Left lung (tissue), 10 donors: ENCODE results near the gene CEACAM16. TPM values are rescaled to one million over a fixed set of nuclear protein-coding genes. Genes with fewer than 3 reads are reported as not detected.
"Not testable (repeated sequence)": the region's sequence is repeated elsewhere in the genome, so short reads cannot be mapped to it uniquely, and the experiment has no call there.

Source experiments
- ATAC-seq: fragments of 200-7000 bp; cut with Tn5 transposase; one replicate; pipeline ENCODE4 v1.9.1; 2020; ENCODE audit warnings: moderate library complexity
- DNase-seq, 4 donors: peaks; one replicate each; pipeline ENCODE4 v3.0.0-alpha.2; 2013 to 2020
- H3K27ac ChIP-seq, 2 donors: fragments of 200-600 bp; sonication (generic) in 1 of 2; one replicate each; pipeline versions ENCODE4 v1.5.0 to v1.8.0; 2020 to 2021
- H3K27me3 ChIP-seq, 2 donors: fragments of 200-600 bp; sonication (generic) in 1 of 2; one replicate each; pipeline versions ENCODE4 v1.5.0 to v1.8.0; 2020 to 2021
- H3K36me3 ChIP-seq, 2 donors: fragments of 200-600 bp; sonication (generic) in 1 of 2; one replicate each; pipeline versions ENCODE4 v1.5.0 to v1.8.0; 2020 to 2021
- H3K4me1 ChIP-seq, 2 donors: fragments of 200-600 bp; one replicate each; pipeline ENCODE4 v1.8.0; 2021
- H3K4me3 ChIP-seq, 2 donors: fragments of 200-600 bp; sonication (generic) in 1 of 2; one replicate each; pipeline versions ENCODE4 v1.5.0 to v1.8.0; 2020 to 2021; ENCODE audit warnings: mild to moderate bottlenecking in 1 of 2
- H3K9me3 ChIP-seq, 2 donors: fragments of 200-600 bp; sonication (generic) in 1 of 2; one replicate each; pipeline versions ENCODE4 v1.5.0 to v1.8.0; 2020 to 2021
- CTCF ChIP-seq, 2 donors: fragments of 200-600 bp; sonication (generic) in 1 of 2; IDR thresholded peaks; one replicate each; pipeline versions ENCODE4 v1.5.0 to v1.8.0; 2021; ENCODE audit warnings: antibody characterized with exemption in 2 of 2
- intact Hi-C, 2 donors: fragments of 100-400 bp; cut with DNase I; formaldehyde crosslinking; loops; one replicate each; pipeline versions ENCODE4 v1.11.2 to v1.14.2; 2022
- polyA plus RNA-seq, 6 donors: library from polyadenylated mRNA; unstranded; fragments of 120-200 nt; gene quantifications; one replicate each; pipeline ENCODE4 v1.2.1, GENCODE V29; 2013; ENCODE audit not compliant: insufficient read length in 6 of 6
- total RNA-seq, 2 donors: library from RNA; stranded (reverse); fragmentation: NEBNext Ultra II Directional; extraction: Animal tissue kit (Norgen Biotek cat#: 25700); gene quantifications; one replicate each; pipeline ENCODE4 v1.2.1, GENCODE V29; 2021
- donor health status: DM: no; HTN: yes; CAD: no.
- donor health status: DM: no; HTN: no; CAD: no.

The CEACAM16 gene
- total and polyA plus RNA-seq, 8 donors, result 0.20 TPM; not detected in 7

- intact Hi-C loops, result no loop called here
- no peak for ATAC-seq
- DNase-seq, result no peak
These were observed 6.0 kb downstream of the CEACAM16 start for GRCh38 chr19:44704982-44705381.

GRCh38 chr19:44705502-44706010 lies 6.6 kb downstream of the CEACAM16 start:
- ATAC-seq (no peak), DNase-seq (no peak)
- H3K36me3 ChIP-seq, result no peaks in the 10 kb centered on the region
- no peak overlapping the region for H3K4me3 ChIP-seq
- H3K27me3 ChIP-seq, result no peaks in the 10 kb centered on the region
- no peaks in the 10 kb centered on the region for H3K9me3 ChIP-seq
- no peaks in the 10 kb centered on the region for H3K4me1 ChIP-seq
- TF ChIP-seq CTCF (IDR thresholded peaks at IDR 0.05), result no peak
- intact Hi-C loops, result no loop called here
- H3K27ac ChIP-seq, result no peak overlapping the region

More at GRCh38 chr19:44704982-44705381, 6.0 kb downstream of the CEACAM16 start:
- no peak for TF ChIP-seq CTCF (IDR thresholded peaks at IDR 0.05)
- Histone ChIP-seq H3K27me3 (no peaks in the 10 kb centered on the region), H3K4me3 (no peak overlapping the region), H3K36me3 (no peaks in the 10 kb centered on the region), H3K27ac (no peak overlapping the region), H3K4me1 (no peaks in the 10 kb centered on the region), H3K9me3 (no peaks in the 10 kb centered on the region)

GRCh38 chr19:44706506-44707236 lies 7.7 kb downstream of the CEACAM16 start:
- no peaks in the 10 kb centered on the region for H3K27me3 ChIP-seq
- DNase-seq (no peak), ATAC-seq (no peak)
- H3K4me3 ChIP-seq, result no peak overlapping the region
- intact Hi-C loops, result no loop called here
- no peak for TF ChIP-seq CTCF (IDR thresholded peaks at IDR 0.05)
- no peaks in the 10 kb centered on the region for H3K4me1 ChIP-seq
- H3K9me3 ChIP-seq, result no peaks in the 10 kb centered on the region
- no peaks in the 10 kb centered on the region for H3K36me3 ChIP-seq
- no peak overlapping the region for H3K27ac ChIP-seq

- no peaks in the 10 kb centered on the region for H3K36me3 ChIP-seq
- no peaks in the 10 kb centered on the region for H3K9me3 ChIP-seq
- no peak overlapping the region for H3K4me3 ChIP-seq
- intact Hi-C loops, result no loop called here
- no peaks in the 10 kb centered on the region for H3K27me3 ChIP-seq
- H3K4me1 ChIP-seq, result no peaks in the 10 kb centered on the region
- H3K27ac ChIP-seq, result no peak overlapping the region
- ATAC-seq, result no peak
- DNase-seq, result no peak
- no peak for TF ChIP-seq CTCF (IDR thresholded peaks at IDR 0.05)
These were observed 8.8 kb downstream of the CEACAM16 start for GRCh38 chr19:44707794-44708193.

GRCh38 chr19:44708940-44709339 lies 10.0 kb downstream of the CEACAM16 start:
- no peaks in the 10 kb centered on the region for H3K4me1 ChIP-seq
- H3K27ac ChIP-seq, result no peak overlapping the region
- ATAC-seq (no peak), DNase-seq (no peak)
- no peak overlapping the region for H3K4me3 ChIP-seq
- H3K36me3 ChIP-seq, result no peaks in the 10 kb centered on the region
- intact Hi-C loops, result no loop called here
- H3K9me3 ChIP-seq, result no peaks in the 10 kb centered on the region
- no peak for TF ChIP-seq CTCF (IDR thresholded peaks at IDR 0.05)
- no peaks in the 10 kb centered on the region for H3K27me3 ChIP-seq

GRCh38 chr19:44709434-44710266 lies 10.7 kb downstream of the CEACAM16 start:
- intact Hi-C loops, H3K27ac ChIP-seq, H3K4me3 ChIP-seq, H3K36me3 ChIP-seq, H3K4me1 ChIP-seq, H3K9me3 ChIP-seq, H3K27me3 ChIP-seq, DNase-seq, ATAC-seq: not testable (repeated sequence)
